Subcutaneous abdominal adipose tissue (tissue), 5 donors: Measurements from ENCODE around the gene MRPL27.

Experiments
- H3K27ac ChIP-seq: one replicate; pipeline ENCODE4 v1.7.0; 2013; ENCODE audit warnings: low read depth, mild to moderate bottlenecking, inconsistent platforms, low read length, moderate library complexity
- H3K27me3 ChIP-seq, 5 donors: one replicate each; pipeline ENCODE4 v1.7.0; 2013; ENCODE audit warnings: low read length in 5 of 5, inconsistent platforms in 1 of 5; ENCODE audit not compliant: control insufficient read depth in 5 of 5, insufficient read depth in 4 of 5
- H3K36me3 ChIP-seq, 5 donors: one replicate each; pipeline ENCODE4 v1.7.0; 2013; ENCODE audit warnings: low read length in 5 of 5; ENCODE audit not compliant: control insufficient read depth in 5 of 5, insufficient read depth in 5 of 5
- H3K4me1 ChIP-seq, 5 donors: one replicate each; pipeline ENCODE4 v1.7.0; 2013; ENCODE audit warnings: low read length in 5 of 5, mild to moderate bottlenecking in 3 of 5, moderate library complexity in 1 of 5; ENCODE audit not compliant: control insufficient read depth in 5 of 5, insufficient read depth in 5 of 5
- H3K4me3 ChIP-seq, 5 donors: one replicate each; pipeline ENCODE4 v1.7.0; 2013; ENCODE audit warnings: low read length in 5 of 5, low read depth in 1 of 5
- H3K9ac ChIP-seq, 5 donors: one replicate each; pipeline ENCODE4 v1.7.0; 2013; ENCODE audit warnings: low read length in 5 of 5, mild to moderate bottlenecking in 4 of 5, moderate library complexity in 3 of 5
- H3K9me3 ChIP-seq, 5 donors: one replicate each; pipeline ENCODE4 v1.7.0; 2013; ENCODE audit warnings: low read length in 5 of 5; ENCODE audit not compliant: control insufficient read depth in 5 of 5
- donor health status: healthy.
- donor health status: healthy.
- donor health status: healthy.
- donor health status: healthy.
- donor health status: healthy.

The MRPL27 gene

DNA sequence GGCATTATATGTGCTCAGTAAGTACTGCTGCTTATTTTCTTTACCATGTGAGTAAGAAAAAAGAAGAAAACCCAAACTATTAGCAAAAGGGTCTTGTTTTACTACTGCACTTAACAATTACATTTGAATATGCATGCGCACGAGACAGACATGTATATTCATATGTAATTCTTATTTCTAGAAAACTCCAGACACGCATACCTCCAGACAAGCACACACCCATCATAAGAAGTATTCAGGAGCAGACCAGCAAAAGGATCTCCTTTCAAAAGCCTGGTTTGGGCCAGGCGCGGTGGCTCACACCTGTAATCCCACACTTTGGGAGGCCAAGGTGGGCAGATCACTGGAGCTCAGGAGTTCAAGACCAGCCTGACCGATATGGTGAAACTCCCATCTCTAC, 16.6 kb upstream of the MRPL27 start:
- Histone ChIP-seq H3K9ac (no peak overlapping the region), H3K27ac (no peak overlapping the region), H3K27me3 (no peaks in the 10 kb centered on the region), H3K4me1 (peaks cover 2 to 9% (median 5%) of the 10 kb centered on the region in 5 donors), H3K36me3 (peaks cover 49 to 99% (median 97%) of the 10 kb centered on the region in 5 donors), H3K9me3 (no peaks in the 10 kb centered on the region), H3K4me3 (no peak overlapping the region)

DNA sequence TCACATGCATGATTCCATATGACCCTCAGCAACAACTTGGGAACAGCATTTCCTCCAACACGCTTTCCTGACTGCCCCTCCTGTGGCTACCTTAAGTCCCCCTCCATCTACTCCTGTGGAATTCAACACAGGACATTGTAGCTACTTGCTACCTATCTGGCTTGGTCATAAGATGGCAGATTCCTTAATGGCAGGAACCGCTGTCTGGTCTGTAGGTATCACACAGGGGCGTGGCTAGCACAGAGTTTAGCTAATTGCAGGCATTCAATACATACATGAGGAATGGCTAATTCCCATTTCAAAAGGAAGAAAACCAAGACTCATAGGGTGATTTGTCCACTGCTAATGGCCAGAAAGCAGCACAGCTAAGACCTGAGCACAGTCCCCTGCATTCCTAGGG, 15.7 kb upstream of the MRPL27 start:
- Histone ChIP-seq H3K36me3 (peaks cover 44 to 99% (median 96%) of the 10 kb centered on the region in 5 donors), H3K4me3 (no peak overlapping the region), H3K27ac (no peak overlapping the region), H3K27me3 (no peaks in the 10 kb centered on the region), H3K4me1 (peaks cover 2 to 8% (median 5%) of the 10 kb centered on the region in 5 donors), H3K9ac (peak overlapping the region in 1 of 5 donors; percentile 9), H3K9me3 (no peaks in the 10 kb centered on the region)

DNA sequence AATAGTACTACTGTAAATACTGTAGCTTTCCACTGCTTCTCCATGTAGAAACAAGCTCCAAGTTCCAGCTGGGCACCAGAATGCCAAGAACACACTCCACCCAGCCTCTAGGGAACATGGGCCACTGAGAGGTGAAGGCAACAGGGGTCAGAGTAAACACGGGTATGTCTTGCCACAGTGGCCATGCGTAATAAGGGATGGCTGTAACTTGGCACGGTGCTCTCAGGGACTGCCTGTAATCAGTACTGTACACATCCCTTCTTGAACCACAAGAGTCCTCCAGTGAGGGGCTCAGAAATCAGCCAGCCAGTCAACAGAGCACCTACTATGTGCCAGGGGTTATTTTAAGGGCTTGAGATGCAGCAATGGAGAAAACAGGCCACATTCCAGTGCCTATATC, 13.5 kb upstream of the MRPL27 start:
- Histone ChIP-seq H3K36me3 (peaks cover 42 to 98% (median 96%) of the 10 kb centered on the region in 5 donors), H3K4me1 (peaks cover 2 to 8% (median 5%) of the 10 kb centered on the region in 5 donors), H3K27ac (no peak overlapping the region), H3K9me3 (no peaks in the 10 kb centered on the region), H3K27me3 (no peaks in the 10 kb centered on the region), H3K4me3 (no peak overlapping the region), H3K9ac (no peak overlapping the region)

DNA sequence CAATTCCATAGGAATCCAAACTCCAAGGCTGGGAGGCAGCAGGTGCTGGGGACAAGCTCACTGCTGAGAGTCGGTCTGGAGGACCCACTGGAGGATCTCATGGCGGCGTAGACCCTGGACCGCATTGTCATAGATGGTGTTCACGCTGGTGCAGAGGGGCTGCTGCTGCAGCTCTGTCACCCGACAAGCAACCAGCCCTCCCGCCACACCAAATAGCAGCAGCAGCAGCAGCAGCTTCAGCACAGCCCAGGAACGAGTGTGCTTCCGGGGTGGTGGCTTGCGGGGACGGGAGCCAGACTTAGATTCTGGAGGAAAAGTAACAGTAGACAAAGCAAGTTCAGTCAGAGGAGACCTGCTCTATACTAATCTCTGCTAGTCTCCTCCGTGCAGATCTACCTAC, 9.9 kb upstream of the MRPL27 start:
- Histone ChIP-seq H3K9ac (no peak overlapping the region), H3K4me1 (peaks cover 2 to 8% (median 5%) of the 10 kb centered on the region in 5 donors), H3K4me3 (no peak overlapping the region), H3K36me3 (peaks cover 27 to 87% (median 73%) of the 10 kb centered on the region in 5 donors), H3K27ac (no peak overlapping the region), H3K27me3 (no peaks in the 10 kb centered on the region), H3K9me3 (no peaks in the 10 kb centered on the region)

DNA sequence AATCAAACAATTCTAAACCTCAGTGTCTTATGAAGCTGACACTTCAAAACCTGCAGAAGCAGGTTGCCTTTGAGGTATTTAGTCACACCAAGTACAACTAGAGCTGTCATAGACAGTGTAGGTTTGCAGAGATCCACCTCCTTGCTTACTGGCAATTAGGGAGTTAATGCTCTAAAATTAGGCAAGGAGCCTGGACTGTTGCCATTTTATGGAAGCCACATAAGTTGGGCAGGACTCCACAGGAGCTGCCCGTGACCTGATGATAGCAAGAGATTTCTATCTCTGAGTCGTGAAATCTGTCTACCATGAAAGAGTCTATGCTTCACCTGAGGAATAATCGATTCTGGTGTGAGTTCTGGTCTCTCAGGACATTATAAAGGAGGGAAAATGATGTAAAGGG, 8.9 kb upstream of the MRPL27 start:
- peaks cover 2 to 8% (median 5%) of the 10 kb centered on the region in 5 donors for H3K4me1 ChIP-seq
- H3K27ac ChIP-seq, result no peak overlapping the region
- H3K4me3 ChIP-seq, result no peak overlapping the region
- peaks cover 21 to 77% (median 63%) of the 10 kb centered on the region in 5 donors for H3K36me3 ChIP-seq
- H3K9me3 ChIP-seq, result no peaks in the 10 kb centered on the region
- no peak overlapping the region for H3K9ac ChIP-seq
- H3K27me3 ChIP-seq, result no peaks in the 10 kb centered on the region

DNA sequence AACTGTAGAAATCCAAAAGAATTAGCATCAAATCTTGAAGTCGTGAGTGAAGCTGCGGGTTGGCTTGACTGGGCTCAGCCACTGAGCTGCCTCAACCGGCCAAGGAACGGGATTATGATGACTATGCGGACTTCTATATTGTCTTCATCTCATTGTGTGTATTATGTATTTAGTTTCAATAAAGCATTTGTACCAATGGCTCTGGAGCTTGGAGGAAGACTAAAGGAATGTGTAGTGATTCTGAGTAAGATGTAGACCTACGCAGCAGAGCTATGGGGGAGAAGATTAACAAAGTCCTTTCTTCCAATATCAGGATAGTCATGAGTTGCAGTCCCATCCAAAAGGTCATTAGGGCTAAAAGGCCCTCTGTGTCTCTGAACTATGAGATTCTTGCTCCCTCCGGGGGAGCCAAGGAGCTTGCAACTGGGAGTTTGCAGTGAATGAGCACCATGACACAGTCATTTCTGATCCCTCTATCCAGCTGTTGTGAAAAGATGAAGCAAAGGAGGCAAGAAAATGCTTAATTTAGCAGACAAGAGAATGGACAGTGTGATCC, 8.4 kb upstream of the MRPL27 start:
- Histone ChIP-seq H3K4me3 (no peak overlapping the region), H3K9ac (no peak overlapping the region), H3K27me3 (no peaks in the 10 kb centered on the region), H3K36me3 (peaks cover 21 to 71% (median 58%) of the 10 kb centered on the region in 5 donors), H3K4me1 (peaks cover 0 to 4% (median 2%) of the 10 kb centered on the region in 5 donors), H3K27ac (no peak overlapping the region), H3K9me3 (no peaks in the 10 kb centered on the region)

DNA sequence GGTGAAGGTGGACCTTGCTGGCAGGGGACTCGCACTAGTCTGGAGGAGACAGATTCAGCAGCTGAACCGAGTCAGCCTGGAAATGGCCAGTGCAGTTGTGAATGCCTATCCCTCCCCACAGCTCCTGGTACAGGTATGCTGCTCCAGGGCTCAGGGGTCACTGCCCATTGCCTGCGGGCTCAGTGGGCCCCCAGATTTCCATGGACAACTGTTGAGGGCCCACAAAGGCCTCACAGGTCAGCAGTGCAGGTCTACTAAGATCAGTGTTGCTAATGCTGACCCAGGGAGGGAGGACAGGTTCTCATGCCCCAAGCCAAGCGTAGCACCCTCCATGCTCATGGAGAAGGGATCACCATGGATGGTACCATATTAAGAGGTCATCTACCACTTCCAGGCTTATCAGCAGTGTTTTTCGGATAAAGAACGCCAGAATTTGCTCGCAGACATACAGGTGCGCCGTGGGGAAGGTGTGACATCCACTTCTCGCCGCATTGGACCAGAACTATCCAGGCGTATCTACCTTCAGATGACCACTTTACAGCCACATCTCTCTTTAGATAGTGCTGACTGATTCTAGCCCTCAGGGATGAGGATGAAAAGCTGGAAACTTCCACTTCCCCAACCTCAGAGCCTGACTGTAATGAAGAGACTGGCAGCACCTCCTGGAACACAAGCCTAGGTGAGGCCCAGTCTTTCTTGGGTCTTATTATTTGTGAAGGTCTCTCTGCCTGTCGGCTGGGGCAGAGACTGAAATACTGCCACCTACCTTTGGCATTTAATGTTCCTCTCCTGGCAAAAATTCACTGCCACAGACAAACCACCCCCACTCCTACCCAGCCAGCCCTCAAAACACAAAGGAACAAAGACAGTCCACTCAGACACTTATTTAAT, 7.6 kb upstream of the MRPL27 start:
- Histone ChIP-seq H3K36me3 (peaks cover 17 to 64% (median 51%) of the 10 kb centered on the region in 5 donors), H3K4me1 (no peaks in the 10 kb centered on the region), H3K9ac (no peak overlapping the region), H3K9me3 (no peaks in the 10 kb centered on the region), H3K27me3 (no peaks in the 10 kb centered on the region), H3K27ac (no peak overlapping the region), H3K4me3 (no peak overlapping the region)

DNA sequence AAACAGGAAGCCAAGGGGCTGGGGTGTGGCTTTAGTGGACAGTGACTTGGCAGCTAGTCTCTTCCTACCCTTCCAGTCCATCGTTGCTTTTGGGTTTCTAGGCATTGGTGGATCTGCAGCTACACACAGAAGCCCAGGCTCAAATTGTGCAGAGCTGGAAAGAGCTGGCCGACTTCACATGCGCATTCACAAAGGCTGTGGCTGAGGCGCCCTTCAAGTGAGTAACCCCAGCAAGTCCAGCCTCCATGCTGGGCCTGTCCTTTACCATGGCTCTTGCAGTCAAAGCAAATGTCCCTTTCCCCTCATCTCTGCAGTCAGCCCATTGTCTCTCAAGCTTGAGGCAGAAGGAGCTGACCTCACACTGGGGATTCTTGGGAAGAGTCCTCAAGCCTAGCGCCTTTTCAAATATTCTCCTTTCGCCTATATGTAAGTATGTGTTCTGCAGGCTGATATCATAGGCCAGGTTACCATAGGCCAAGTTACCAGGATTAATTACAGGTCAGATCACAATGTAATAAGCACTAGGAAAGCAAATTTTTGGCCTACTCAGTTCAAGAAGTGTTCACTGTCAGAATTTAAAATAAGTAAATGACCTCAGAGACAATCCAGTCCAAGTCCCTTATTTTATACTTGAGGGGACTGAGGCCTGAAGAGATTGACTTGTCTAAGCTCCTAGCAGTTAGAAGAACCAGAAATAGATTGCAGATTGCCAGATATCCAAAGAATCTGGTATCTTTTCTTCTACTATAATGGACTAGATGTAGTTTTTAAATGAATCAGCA, 6.6 kb upstream of the MRPL27 start:
- H3K27ac ChIP-seq, result no peak overlapping the region
- H3K36me3 ChIP-seq, result peaks cover 11 to 53% (median 41%) of the 10 kb centered on the region in 5 donors
- no peaks in the 10 kb centered on the region for H3K9me3 ChIP-seq
- no peaks in the 10 kb centered on the region for H3K4me1 ChIP-seq
- H3K9ac ChIP-seq, result no peak overlapping the region
- H3K27me3 ChIP-seq, result no peaks in the 10 kb centered on the region
- no peak overlapping the region for H3K4me3 ChIP-seq

DNA sequence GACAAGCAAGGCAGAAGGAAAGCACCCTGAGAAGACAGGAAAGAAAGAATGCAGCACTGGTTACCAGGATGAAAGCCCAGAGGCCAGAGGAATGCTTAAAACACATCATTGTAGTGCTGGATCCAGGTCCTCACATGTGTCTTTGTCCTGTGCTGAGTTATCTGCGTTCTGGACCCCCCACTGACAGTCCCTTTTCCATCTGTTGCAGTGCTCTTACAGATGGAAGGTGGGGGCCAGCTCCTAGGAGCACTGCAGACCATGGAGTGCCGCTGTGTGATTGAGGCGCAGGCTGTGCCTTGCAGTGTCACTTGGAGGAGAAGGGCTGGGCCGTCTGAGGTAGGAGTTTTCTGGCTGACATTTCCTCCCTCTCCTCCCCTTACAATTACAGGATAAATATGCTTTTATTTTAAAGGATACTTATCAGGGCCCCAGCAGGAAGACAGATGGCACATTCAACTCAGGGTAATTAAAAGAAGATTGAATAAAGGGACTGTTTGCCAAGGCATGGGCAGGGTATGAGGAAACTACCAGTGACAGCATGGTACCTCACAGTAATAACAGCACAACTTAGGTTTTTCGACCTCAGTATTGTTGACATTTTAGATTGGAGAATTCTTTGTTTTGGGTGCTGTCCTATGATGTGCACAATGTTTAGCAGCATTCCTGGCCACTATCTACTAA, 3.0 kb upstream of the MRPL27 start:
- Histone ChIP-seq H3K27ac (no peak overlapping the region), H3K4me1 (peaks cover 3 to 19% (median 16%) of the 10 kb centered on the region in 5 donors), H3K9ac (no peak overlapping the region), H3K4me3 (no peak overlapping the region), H3K9me3 (no peaks in the 10 kb centered on the region), H3K36me3 (peaks cover 0 to 18% (median 6%) of the 10 kb centered on the region in 5 donors), H3K27me3 (no peaks in the 10 kb centered on the region)
